HUES48 (cell line): ENCODE results near the gene ATAD3B.

Experiments used
- H3K27ac ChIP-seq: one replicate; pipeline ENCODE4 v1.7.0; 2013; ENCODE audit warnings: low read depth, low read length, inconsistent platforms
- H3K27me3 ChIP-seq: 2 replicates; pipeline ENCODE4 v1.6.1; 2013; ENCODE audit warnings: mild to moderate bottlenecking, low read length; ENCODE audit not compliant: control insufficient read depth, insufficient read depth
- H3K36me3 ChIP-seq: 2 replicates; pipeline ENCODE4 v1.6.1; 2013; ENCODE audit warnings: low read length; ENCODE audit not compliant: control insufficient read depth, insufficient read depth
- H3K4me1 ChIP-seq: 2 replicates; pipeline ENCODE4 v1.6.1; 2013; ENCODE audit warnings: mild to moderate bottlenecking, low read length; ENCODE audit not compliant: control insufficient read depth, insufficient read depth
- H3K4me3 ChIP-seq: 2 replicates; pipeline ENCODE4 v1.5.1; 2013; ENCODE audit warnings: mild to moderate bottlenecking, low read depth, low read length
- H3K9ac ChIP-seq: 2 replicates; pipeline ENCODE4 v1.6.1; 2013; ENCODE audit warnings: mild to moderate bottlenecking, low read depth, low read length, moderate library complexity
- H3K9me3 ChIP-seq: 2 replicates; pipeline ENCODE4 v1.6.1; 2013; ENCODE audit warnings: low read length; ENCODE audit not compliant: control insufficient read depth, insufficient read depth

Gene ATAD3B, protein sequence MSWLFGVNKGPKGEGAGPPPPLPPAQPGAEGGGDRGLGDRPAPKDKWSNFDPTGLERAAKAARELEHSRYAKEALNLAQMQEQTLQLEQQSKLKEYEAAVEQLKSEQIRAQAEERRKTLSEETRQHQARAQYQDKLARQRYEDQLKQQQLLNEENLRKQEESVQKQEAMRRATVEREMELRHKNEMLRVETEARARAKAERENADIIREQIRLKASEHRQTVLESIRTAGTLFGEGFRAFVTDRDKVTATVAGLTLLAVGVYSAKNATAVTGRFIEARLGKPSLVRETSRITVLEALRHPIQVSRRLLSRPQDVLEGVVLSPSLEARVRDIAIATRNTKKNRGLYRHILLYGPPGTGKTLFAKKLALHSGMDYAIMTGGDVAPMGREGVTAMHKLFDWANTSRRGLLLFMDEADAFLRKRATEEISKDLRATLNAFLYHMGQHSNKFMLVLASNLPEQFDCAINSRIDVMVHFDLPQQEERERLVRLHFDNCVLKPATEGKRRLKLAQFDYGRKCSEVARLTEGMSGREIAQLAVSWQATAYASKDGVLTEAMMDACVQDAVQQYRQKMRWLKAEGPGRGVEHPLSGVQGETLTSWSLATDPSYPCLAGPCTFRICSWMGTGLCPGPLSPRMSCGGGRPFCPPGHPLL

GRCh38 chr1:1471389-1472052 is at the start of gene ATAD3B:
ATAD3B (plus strand) TSS chr1:1471765; CDS start chr1:1471885, 120 bp downstream.
- H3K9ac ChIP-seq: peak within 1 kb of the TSS; percentile 75
- H3K4me1 ChIP-seq: no peaks in the 10 kb centered on the region
- no peaks in the 10 kb centered on the region for H3K36me3 ChIP-seq
- H3K9me3 ChIP-seq: no peaks in the 10 kb centered on the region
- peak within 1 kb of the TSS; percentile 83 for H3K27ac ChIP-seq
- H3K27me3 ChIP-seq: no peaks in the 10 kb centered on the region
- H3K4me3 ChIP-seq: peak within 1 kb of the TSS; percentile 98

- peak overlapping the region; percentile 17 for H3K27ac ChIP-seq
- no peak overlapping the region for H3K9ac ChIP-seq
Measured at GRCh38 chr1:1421907-1422464, 49.6 kb upstream of the ATAD3B start.

GRCh38 chr1:1422465-1423244 is 48.9 kb upstream of the ATAD3B start:
- Histone ChIP-seq H3K9ac (no peak overlapping the region), H3K27ac (peak overlapping the region; percentile 27), H3K27me3 (no peaks in the 10 kb centered on the region; the same call in 1 of the 2 replicates), H3K36me3 (no peaks in the 10 kb centered on the region), H3K4me1 (peaks cover 20% of the 10 kb centered on the region; the same call in 1 of the 2 replicates), H3K9me3 (no peaks in the 10 kb centered on the region), H3K4me3 (no peak overlapping the region)

More at GRCh38 chr1:1421907-1422464, 49.6 kb upstream of the ATAD3B start:
- H3K9me3 ChIP-seq: no peaks in the 10 kb centered on the region
- H3K27me3 ChIP-seq: no peaks in the 10 kb centered on the region; the same call in 1 of the 2 replicates
- no peaks in the 10 kb centered on the region for H3K36me3 ChIP-seq
- H3K4me1 ChIP-seq: peaks cover 20% of the 10 kb centered on the region; the same call in 1 of the 2 replicates
- H3K4me3 ChIP-seq: no peak overlapping the region

DNA sequence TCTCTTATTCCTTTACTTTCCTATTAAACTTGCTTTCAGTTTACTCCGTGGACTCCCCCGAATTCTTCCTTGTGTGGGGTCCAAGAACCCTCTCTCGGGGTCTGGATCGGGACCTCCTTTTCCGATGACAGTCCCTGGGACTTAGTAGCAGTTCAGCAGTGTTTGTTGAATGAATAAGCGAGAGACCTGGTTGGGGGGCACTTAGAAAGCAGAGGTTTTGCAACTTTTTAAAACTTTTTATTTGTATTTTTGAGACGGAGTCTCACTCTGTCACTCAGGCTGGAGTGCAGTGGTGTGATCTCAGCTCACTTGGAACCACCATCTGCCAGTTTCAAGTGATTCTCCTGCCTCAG is 48.3 kb upstream of the ATAD3B start:
- no peak overlapping the region for H3K4me3 ChIP-seq
- H3K9ac ChIP-seq: no peak overlapping the region
- no peaks in the 10 kb centered on the region for H3K9me3 ChIP-seq
- peak overlapping the region; percentile 27 for H3K27ac ChIP-seq
- H3K4me1 ChIP-seq: peaks cover 20% of the 10 kb centered on the region; the same call in 1 of the 2 replicates
- H3K27me3 ChIP-seq: no peaks in the 10 kb centered on the region; the same call in 1 of the 2 replicates
- no peaks in the 10 kb centered on the region for H3K36me3 ChIP-seq

DNA sequence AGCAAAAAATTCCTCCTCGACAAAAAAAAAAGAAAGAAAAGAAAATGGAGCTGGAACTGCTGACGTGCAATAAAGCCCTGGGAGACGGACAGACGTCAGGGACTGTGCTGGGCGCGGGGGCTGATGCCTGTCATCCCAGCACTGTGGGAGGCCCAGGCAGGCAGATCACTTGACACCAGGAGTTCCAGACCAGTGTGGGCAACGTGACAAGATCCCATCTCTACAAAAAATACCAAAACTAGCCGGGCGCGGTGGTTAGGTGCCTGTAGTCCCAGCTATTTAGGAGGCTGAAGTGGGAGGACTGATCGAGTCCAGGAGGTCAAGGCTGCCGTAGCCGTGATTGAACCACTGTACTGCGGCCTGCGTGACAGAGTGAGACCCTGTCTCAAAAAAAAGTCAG is 46.9 kb upstream of the ATAD3B start:
- H3K9ac ChIP-seq: no peak overlapping the region
- peaks cover 20% of the 10 kb centered on the region; the same call in 1 of the 2 replicates for H3K4me1 ChIP-seq
- H3K9me3 ChIP-seq: no peaks in the 10 kb centered on the region
- no peaks in the 10 kb centered on the region for H3K36me3 ChIP-seq
- H3K27ac ChIP-seq: no peak overlapping the region
- H3K27me3 ChIP-seq: no peaks in the 10 kb centered on the region; the same call in 1 of the 2 replicates
- no peak overlapping the region for H3K4me3 ChIP-seq

DNA sequence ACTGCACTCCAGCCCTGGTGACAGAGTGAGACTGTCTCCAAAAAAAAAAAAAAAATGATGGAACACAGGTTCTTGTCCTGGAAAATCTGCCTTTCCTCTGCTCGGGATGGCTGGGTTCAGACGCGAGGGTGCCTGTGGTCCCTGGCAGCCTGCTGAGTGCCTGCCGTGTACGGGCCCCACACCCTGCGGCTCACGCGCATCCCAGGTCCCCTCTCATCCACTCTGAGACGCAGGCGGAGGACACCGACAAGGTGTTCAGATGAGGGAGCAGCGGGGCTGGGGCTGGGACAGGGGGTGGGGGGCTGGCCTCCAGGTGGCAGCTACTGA is 46.2 kb upstream of the ATAD3B start:
- no peaks in the 10 kb centered on the region for H3K9me3 ChIP-seq
- no peaks in the 10 kb centered on the region for H3K36me3 ChIP-seq
- no peak overlapping the region for H3K9ac ChIP-seq
- no peak overlapping the region for H3K27ac ChIP-seq
- no peaks in the 10 kb centered on the region for H3K27me3 ChIP-seq
- peaks cover 24% of the 10 kb centered on the region for H3K4me1 ChIP-seq
- no peak overlapping the region for H3K4me3 ChIP-seq

- peak overlapping the region; percentile 27 for H3K27ac ChIP-seq
- no peak overlapping the region for H3K9ac ChIP-seq
- no peak overlapping the region; the same call in 1 of the 2 replicates for H3K4me3 ChIP-seq
- no peaks in the 10 kb centered on the region for H3K9me3 ChIP-seq
- no peaks in the 10 kb centered on the region for H3K27me3 ChIP-seq
- peaks cover 26% of the 10 kb centered on the region for H3K4me1 ChIP-seq
- H3K36me3 ChIP-seq: no peaks in the 10 kb centered on the region
Measured at GRCh38 chr1:1425753-1426495, 45.6 kb upstream of the ATAD3B start.

DNA sequence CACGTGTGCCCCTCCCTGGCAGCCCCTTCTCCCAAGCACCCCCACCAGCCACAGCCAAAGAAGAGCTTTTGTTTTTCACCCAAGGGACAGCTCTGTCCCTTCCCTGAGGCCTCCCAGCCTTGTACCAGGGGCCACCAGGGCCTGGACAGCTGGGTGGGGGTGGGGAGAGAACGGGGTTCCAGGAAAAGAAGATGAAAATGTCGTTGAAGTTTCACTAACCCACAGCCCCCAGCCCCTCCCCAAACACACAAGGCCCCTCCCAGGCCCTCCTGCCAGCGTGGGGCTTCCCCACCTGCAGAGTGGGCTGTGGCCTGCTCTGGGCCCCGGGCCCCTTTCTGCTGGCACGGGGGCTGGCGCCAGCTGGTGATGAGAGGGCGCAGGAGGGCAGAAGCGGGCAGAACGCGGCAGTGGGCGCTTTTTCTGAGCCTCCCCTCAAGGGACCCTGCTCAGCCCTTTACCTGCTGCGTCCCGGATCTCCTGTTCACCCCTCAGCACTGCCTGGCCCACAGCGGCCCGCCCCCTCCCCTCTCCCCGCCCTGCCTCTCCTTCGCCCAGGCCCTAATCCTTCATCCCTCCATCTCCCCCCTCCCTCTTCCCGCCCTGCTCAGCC is 45.0 kb upstream of the ATAD3B start:
- Histone ChIP-seq H3K27ac (peak overlapping the region; percentile 27), H3K9me3 (no peaks in the 10 kb centered on the region), H3K4me1 (peaks cover 22% of the 10 kb centered on the region), H3K9ac (no peak overlapping the region), H3K36me3 (no peaks in the 10 kb centered on the region), H3K27me3 (no peaks in the 10 kb centered on the region), H3K4me3 (no peak overlapping the region; the same call in 1 of the 2 replicates)

DNA sequence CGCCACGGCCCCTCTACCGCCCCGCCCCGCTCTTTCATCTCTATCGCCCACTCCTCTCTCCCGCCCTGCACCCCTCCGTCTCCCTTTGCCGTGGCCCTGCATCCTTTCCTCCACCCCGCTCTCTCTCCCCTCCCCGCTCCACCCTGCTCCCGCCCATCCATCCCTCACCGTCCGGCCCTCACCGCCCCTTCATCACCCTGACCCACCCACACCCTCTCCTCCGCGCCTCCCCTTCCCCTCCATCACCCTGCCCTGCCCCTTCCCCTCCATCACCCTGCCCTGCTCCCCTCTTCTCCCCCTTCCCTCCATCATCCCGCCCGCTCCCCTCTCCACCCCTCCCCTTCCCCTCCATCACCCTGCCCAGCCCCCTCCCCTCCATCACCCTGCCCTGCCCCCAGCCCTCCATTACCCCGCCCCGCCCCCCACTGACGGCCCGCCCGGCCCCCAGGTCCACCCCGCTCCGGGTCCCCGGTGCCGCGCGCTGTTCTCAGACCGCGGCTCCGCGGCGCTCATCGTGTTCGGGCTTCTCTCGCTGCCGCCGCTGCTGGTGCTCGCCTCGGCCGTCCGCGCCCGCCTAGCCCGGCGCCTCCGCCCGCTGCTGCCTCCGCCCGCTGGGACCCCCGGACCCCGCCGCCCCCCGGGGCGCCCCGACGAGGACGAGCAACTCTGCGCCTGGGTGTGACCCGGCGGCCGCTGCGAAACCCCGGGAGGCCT is 44.3 kb upstream of the ATAD3B start:
- peak overlapping the region; percentile 51; the same call in 1 of the 2 replicates for H3K4me3 ChIP-seq
- peak overlapping the region; percentile 51 for H3K27ac ChIP-seq
- H3K9me3 ChIP-seq: no peaks in the 10 kb centered on the region
- peaks cover 22% of the 10 kb centered on the region for H3K4me1 ChIP-seq
- H3K36me3 ChIP-seq: no peaks in the 10 kb centered on the region
- no peaks in the 10 kb centered on the region for H3K27me3 ChIP-seq
- no peak overlapping the region for H3K9ac ChIP-seq
